Body of pancreas (tissue), 4 donors: ENCODE results near the gene HJURP. TPM values are rescaled to one million over a fixed set of nuclear protein-coding genes. Genes with fewer than 3 reads are reported as not detected.

Experiments
- ATAC-seq: fragments of 150-250 bp; one replicate; pipeline ENCODE4 v1.9.1; 2016
- DNase-seq, 4 donors: peaks; one replicate each; pipeline ENCODE4 v3.0.0-alpha.2; 2019
- H3K27ac ChIP-seq, 4 donors: fragments of 200-600 bp; sonication (generic); 1 replicate in 3 of 4; 2 replicates in 1 of 4; pipeline versions ENCODE4 v1.5.1 to v1.6.1; 2016 to 2019; ENCODE audit warnings: mild to moderate bottlenecking in 1 of 4, mixed read lengths in 1 of 4, moderate library complexity in 1 of 4
- H3K27me3 ChIP-seq, 2 donors: fragments of 200-600 bp; sonication (generic); one replicate each; pipeline ENCODE4 v1.6.0; 2016; ENCODE audit warnings: mild to moderate bottlenecking in 1 of 2
- H3K36me3 ChIP-seq, 2 donors: fragments of 200-600 bp; sonication (generic); replicated peaks in 1 of 2; 2 replicates each; pipeline ENCODE4 v1.5.1; 2016; ENCODE audit warnings: low read depth in 2 of 2; ENCODE audit not compliant: insufficient read depth in 1 of 2
- H3K4me1 ChIP-seq: fragments of 200-600 bp; sonication (generic); one replicate; pipeline ENCODE4 v1.6.0; 2016
- H3K4me3 ChIP-seq, 2 donors: fragments of 200-600 bp; sonication (generic); 1 replicate in 1 of 2; 2 replicates in 1 of 2; pipeline ENCODE4 v1.5.1; 2016 to 2019
- H3K9me3 ChIP-seq, 3 donors: fragments of 200-600 bp; sonication (generic); 1 replicate in 2 of 3; 2 replicates in 1 of 3; pipeline ENCODE4 v1.5.1; 2016
- POLR2A ChIP-seq, 3 donors: fragments of 450-650 bp; IDR thresholded peaks; one replicate each; pipeline ENCODE4 v1.6.1; 2016; ENCODE audit warnings: antibody characterized with exemption in 3 of 3, mild to moderate bottlenecking in 2 of 3
- WGBS, 2 donors: methylation state at CpG; one replicate each; pipeline ENCODE4 v1.1.5; 2017; 5-methylcytosine and 5-hydroxymethylcytosine counted together
- intact Hi-C: fragments of 100-400 bp; cut with DNase I; formaldehyde crosslinking; loops from one replicate; pipeline ENCODE4 v1.15.1; 2023
- total RNA-seq, 2 donors: library from RNA; depleted of rRNA; stranded (reverse); fragments of >200 nt; gene quantifications; one replicate each; pipeline ENCODE4 v1.1.0, GENCODE V29; 2016
- TF ChIP-seq, protein P1 (sequence below), 7 experiments: fragments of 450-650 bp in 4 of 7; fragments of 200-600 bp in 3 of 7; sonication (generic) in 3 of 7; IDR thresholded peaks; one replicate each; pipeline ENCODE4 v1.5.1; 2016 to 2019; ENCODE audit warnings: antibody characterized with exemption in 7 of 7

The HJURP gene
- total RNA-seq, 2 donors from 2014 or later, result 3.6 TPM; not detected in 1

DNA sequence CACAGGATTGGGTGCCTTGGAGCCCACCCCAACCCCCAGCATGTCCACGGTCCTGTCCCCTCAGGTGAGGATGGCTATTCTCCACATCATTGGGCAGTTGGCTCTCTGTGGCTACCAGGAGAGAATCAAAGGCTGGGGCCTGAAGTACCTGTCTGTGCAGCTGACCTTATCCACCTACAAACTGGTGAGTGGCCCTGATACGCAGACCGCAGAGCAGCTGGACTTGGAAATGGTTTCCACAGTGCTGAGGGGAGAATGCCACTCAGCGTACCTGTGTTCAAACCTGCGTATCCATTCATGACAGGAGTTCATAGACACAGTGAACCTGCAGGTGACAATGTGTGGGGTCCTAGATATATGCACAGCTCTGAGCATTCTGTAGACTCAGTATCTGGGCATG, 54.6 kb downstream of the HJURP start:
- Histone ChIP-seq H3K4me3 (no peak overlapping the region), H3K9me3 (no peaks in the 10 kb centered on the region), H3K27me3 (no peaks in the 10 kb centered on the region), H3K36me3 (no peaks in the 10 kb centered on the region), H3K27ac (no peak overlapping the region), H3K4me1 (no peaks in the 10 kb centered on the region)
- TF ChIP-seq, protein P1, sequence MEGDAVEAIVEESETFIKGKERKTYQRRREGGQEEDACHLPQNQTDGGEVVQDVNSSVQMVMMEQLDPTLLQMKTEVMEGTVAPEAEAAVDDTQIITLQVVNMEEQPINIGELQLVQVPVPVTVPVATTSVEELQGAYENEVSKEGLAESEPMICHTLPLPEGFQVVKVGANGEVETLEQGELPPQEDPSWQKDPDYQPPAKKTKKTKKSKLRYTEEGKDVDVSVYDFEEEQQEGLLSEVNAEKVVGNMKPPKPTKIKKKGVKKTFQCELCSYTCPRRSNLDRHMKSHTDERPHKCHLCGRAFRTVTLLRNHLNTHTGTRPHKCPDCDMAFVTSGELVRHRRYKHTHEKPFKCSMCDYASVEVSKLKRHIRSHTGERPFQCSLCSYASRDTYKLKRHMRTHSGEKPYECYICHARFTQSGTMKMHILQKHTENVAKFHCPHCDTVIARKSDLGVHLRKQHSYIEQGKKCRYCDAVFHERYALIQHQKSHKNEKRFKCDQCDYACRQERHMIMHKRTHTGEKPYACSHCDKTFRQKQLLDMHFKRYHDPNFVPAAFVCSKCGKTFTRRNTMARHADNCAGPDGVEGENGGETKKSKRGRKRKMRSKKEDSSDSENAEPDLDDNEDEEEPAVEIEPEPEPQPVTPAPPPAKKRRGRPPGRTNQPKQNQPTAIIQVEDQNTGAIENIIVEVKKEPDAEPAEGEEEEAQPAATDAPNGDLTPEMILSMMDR (IDR thresholded peaks at IDR 0.05), result no peak
- no peak for TF ChIP-seq POLR2A (IDR thresholded peaks at IDR 0.05)
- DNase-seq (peak in 1 of 4 donors; percentile 3), ATAC-seq (no peak)
- intact Hi-C loops, result no loop called here
- WGBS, 2 donors, result 46 to 65% methylated on average over 2 to 5 of the region's 5 CpGs

DNA sequence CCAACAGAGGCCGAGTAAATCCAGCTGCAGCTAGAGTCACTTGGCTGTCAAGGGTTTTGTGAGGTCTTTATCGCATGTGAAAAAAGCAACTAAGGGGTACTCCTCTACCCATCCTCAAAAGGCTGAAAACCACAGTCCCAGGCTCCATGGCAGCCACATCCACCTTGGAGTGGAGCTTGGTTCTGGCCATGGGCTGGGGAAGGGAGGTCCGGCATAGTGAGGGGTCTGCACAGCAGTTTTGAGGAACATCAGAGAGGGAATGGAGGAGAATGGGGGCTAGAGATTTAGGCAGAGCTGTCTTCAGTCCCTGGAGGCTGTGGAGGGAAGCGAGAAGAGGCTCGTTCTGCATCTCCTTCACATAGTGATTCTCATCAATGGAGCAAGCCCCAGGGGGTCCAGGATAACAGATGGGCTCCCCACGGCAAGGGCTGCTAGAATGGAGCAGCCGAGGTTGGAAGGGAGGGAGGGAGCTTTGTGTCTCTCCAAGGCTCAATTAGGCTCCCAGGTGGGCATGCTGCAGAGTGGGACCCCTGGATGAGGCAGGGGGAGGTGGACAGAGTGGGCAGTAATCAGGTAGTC, 55.2 kb downstream of the HJURP start:
- intact Hi-C loops, result no loop called here
- Histone ChIP-seq H3K27me3 (no peaks in the 10 kb centered on the region), H3K4me1 (no peaks in the 10 kb centered on the region), H3K4me3 (no peak overlapping the region), H3K9me3 (no peaks in the 10 kb centered on the region), H3K27ac (no peak overlapping the region), H3K36me3 (no peaks in the 10 kb centered on the region)
- WGBS, 2 donors, result 46 to 51% methylated on average over 7 of the region's 7 CpGs
- TF ChIP-seq, protein P1 (IDR thresholded peaks at IDR 0.05), result no peak
- ATAC-seq (no peak), DNase-seq (no peak)

DNA sequence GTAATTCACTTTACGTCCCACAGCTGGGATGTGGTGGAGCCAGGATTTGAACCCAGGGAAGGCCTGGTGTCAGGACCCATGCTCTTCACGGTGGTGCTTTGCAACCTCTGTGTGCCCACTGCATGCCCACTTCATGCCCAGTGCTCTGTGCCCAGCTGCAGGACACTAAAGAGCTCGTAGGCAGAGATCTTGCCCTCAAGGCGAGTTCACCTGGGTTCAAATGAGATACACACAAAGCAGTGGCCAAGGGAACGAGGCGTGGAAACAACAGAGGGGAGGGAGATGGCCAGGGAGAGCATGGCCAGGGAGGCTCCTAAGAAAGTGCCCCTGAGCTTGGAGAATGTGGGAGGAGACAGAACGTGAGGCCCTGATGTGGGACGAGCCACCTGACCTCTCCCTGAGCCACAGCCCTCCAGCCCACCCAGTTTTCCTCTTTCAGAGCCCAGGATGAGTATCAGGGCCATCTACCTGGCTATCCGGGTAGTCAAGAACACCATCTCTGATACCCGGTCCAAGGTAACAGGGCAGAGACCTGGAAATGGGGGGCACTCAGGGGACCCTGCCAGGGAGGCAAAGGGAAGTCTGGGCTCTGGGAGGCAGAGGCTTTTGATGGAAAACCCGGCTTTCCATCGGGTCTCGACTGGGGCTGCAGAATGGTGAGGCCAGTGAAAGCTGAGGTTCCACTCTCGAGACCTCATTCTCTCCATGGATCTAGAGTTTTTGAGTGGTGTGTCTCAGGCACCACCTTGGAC, 55.8 kb downstream of the HJURP start:
- TF ChIP-seq, protein P1 (IDR thresholded peaks at IDR 0.05), result no peak
- no peak for TF ChIP-seq POLR2A (IDR thresholded peaks at IDR 0.05)
- no peak overlapping the region for H3K27ac ChIP-seq
- intact Hi-C loops, result no loop called here
- ATAC-seq (no peak), DNase-seq (peak in 1 of 4 donors; percentile 3)
- no peak overlapping the region for H3K4me3 ChIP-seq
- no peaks in the 10 kb centered on the region for H3K27me3 ChIP-seq
- H3K36me3 ChIP-seq, result no peaks in the 10 kb centered on the region
- H3K9me3 ChIP-seq, result no peaks in the 10 kb centered on the region
- no peaks in the 10 kb centered on the region for H3K4me1 ChIP-seq
- WGBS, 2 donors, result 59 to 72% methylated on average over 13 to 14 of the region's 14 CpGs

DNA sequence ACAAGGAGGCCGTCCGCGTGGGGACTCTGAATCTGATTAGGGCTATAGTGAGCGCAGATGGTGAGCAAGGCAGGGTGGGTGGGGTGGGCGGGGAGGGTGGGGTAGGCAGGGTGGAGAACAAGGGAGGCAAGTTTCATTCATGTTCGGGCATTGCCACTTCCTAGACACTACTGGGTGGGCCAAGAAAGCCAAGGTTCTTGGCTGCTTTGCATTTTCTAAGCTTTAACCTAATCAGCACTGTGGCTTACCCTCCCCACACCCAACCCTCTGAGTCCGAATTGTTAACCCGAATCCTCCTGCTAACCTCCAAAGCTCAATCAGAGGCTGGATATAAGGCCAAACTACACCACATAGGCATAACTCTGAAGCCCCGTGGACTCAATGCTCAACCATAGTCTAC, 58.1 kb downstream of the HJURP start:
- TF ChIP-seq, protein P1 (IDR thresholded peaks at IDR 0.05), result no peak
- TF ChIP-seq POLR2A (IDR thresholded peaks at IDR 0.05), result no peak
- Histone ChIP-seq H3K4me3 (no peak overlapping the region), H3K27ac (no peak overlapping the region), H3K36me3 (no peaks in the 10 kb centered on the region), H3K4me1 (no peaks in the 10 kb centered on the region), H3K9me3 (no peaks in the 10 kb centered on the region), H3K27me3 (no peaks in the 10 kb centered on the region)
- intact Hi-C loops, result no loop called here
- DNase-seq, result no peak
- ATAC-seq, result no peak
- WGBS, 2 donors, result 81 to 88% methylated on average over 6 to 9 of the region's 9 CpGs
